HG03025 (cell line): ENCODE results near the gene NCK2.
"Not testable (repeated sequence)": the region's sequence is repeated elsewhere in the genome, so short reads cannot be mapped to it uniquely, and the experiment has no call there.

Experiments
- ATAC-seq: cut with Tn5 transposase; IDR thresholded peaks from one replicate; pipeline ENCODE4 v1.9.1; 2021; ENCODE audit warnings: mild to moderate bottlenecking, moderate library complexity; ENCODE audit not compliant: unreplicated experiment, low FRiP score

The NCK2 gene

DNA sequence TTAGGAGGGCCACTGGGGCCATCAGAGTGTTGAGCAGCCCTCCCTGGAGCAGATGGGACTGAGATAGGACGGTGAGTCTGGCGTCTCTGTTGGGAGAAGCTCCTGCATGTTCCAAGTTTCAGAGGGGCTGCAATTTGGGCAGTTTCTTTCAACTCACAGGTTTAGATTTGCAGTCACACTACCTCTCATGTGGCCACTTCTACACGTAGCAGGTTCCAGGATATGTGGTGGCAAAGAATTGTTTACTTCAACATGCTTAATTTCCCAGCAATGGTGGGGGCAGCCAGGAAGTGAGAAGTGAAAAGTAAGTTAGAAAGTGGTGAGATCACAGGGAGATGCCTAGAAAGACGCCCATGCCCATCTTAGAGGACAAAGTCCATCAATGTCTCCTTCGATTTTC, 9.3 kb downstream of the NCK2 start:
- no peak for ATAC-seq

DNA sequence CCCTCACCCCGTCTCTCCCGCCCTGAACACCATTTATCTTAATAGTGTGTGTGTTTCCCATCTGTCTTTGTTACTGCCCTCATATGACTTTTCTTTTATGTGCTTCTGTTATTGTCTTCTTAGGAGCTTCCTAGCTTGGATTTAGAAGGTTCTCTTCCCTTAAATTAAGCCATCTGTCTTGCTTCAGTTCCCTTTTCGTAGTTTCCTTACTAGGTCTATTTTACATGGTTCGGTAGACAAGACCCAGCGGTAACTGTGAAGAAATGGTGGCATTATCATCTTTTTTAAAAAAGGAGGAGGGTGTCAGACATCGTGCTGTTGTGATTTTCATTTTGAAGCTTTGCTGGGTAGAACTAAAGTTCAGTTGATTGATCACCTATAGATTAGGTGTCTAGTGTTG, 10.3 kb downstream of the NCK2 start:
- no peak for ATAC-seq

DNA sequence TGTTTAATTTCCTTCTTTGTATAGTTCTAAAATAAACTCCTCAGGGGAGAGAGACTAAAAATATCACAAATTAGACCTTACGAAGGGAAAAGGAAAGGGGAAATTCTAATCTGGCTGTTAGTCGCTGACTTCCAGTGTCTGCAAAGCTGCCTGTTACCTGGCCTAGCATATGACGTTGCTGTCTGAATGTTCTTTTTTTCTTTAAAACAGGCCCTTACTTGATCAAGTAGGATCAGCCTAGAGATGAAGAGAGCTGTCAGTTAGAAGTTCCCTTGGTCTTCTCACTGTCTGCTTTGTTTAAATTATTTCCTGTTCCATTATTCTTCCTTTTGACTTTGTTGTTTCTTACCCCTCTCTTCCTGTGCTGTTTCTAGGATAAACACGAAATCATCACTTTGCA, 11.2 kb downstream of the NCK2 start:
- no peak for ATAC-seq

DNA sequence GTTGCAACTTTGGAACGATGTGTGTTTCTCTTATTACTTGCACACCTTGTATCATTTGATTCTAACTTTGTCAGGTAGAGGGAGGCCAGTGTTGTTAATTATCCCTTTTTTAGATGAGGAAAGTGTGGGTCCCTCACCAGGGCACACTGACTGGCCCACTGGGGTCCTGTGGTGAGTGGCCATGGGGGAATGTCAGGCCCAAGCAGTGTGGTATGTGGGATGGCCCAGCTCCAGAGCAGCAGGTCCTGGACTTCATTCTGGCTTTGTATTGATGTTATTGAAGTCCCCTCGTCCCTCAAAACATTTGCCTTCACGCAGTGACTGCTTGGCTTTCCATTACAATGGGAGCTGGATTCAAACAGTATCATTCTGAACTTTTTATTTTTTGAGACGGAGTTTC, 11.7 kb downstream of the NCK2 start:
- no peak for ATAC-seq

DNA sequence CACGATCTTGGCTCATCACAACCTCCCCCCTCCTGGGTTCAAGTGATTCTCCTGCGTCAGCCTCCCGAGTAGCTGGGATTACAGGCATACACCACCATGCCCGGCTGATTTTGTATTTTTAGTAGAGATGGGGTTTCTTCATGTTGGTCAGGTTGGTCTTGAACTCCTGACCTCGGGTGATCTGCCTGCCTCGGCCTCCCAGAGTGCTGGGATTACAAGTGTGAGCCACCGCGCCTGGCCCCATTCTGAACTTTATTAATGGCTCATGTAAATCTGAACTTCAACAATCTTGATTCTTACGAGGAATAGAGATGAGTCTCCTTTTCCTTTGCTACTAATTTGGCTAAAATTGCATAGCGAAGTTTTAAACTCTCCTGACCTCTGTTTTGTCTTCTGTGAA, 12.2 kb downstream of the NCK2 start:
- not testable (repeated sequence) for ATAC-seq

DNA sequence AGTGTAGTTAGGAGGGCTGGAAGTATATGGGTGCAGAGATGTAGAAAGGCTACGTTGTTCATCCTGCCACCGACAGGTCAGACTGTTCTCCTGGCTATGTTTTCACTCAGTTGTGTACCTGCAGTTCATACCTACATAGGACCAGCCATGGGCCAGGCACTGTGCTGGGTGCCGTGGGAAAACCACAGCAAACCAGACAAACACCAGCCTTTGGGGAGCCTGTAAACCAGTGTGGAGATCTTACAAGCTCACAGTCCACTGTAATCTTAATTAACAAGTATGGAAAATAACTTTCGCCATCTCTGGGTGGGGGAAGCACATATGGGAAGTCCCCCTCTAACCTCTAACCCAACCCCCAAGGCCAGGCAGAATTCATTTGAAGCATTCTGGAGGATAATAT, 12.7 kb downstream of the NCK2 start:
- ATAC-seq = no peak

DNA sequence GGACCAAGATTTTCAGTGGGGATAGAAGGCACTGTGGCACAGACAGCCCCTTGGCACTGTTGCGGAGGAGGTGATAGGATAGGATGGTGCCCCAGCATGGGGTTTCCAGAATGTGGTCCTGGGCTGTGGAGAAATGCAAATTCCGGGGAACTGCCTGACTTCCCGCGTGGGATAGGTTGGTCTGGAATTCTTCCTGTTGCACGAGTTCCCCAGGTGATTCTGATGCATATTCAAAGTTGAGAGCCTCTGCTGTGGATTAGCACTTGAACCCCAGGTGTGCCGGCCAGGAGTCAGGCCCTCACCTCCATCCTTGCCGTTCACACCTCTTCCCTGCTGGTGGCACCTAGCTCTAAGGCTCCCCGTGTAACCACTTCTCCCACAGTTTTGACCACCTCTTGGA, 15.5 kb downstream of the NCK2 start:
- no peak for ATAC-seq

DNA sequence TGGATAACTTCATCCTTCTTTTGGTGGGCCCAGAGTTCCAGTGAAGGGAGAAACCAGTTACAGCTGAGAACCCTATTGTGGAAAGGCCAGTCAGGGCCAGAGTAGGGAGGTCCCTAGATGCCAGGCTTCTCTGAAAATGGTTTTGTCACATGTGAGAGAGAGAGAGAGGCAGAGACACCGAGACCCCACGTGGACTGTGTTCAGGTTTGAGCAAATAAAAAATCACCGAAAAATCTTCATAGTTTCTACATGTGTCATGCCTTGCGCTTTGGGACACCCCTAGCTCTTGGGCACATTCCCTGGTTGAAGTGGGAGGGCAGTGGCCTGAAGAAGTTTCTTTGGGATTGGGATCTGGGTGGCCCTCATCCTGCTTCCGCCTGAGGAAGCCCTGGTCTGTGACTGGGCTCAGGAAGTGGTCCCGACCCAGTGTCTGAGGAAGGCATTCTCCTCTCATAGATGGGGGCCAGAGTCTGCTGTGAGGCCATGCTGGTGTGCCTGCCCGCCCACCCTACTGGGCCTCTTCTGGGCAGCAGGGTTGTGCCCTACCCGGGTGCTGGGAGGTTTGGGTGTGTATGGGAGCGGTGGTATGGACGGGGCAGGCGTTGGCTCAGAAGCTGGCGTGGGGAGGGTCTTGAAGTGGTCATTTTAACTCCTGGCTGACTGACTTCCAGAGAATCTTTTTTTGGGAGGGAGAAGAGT, 16.1 kb downstream of the NCK2 start:
- ATAC-seq = no peak

DNA sequence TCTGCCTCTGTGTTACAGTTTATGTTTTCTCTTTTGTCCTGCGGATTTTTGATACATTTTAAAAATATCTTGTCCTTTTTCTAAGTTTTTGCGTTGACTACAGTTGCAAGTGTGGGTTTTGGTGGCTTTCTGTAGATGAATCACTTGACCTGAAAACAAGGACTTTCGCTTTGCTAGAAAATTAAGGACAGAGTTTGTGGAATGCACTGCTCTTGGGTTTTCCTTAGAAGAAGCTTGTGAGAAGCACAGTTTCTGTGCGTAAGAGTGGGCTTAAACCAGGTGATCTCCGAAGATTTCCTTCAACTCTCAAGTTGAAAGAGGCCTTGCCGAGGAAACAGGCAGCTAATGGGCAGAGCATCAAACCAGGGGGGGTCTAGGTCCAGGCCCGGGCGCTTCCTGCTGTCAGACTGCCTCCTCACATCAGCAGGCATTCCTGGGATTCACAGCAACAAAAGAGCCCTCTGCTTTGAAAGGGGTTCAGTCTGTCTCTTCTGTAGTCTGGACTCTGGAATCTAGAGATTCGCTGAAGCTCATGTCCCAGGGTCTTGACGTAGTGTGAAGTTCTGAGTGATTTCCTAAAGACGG, 17.3 kb downstream of the NCK2 start:
- no peak for ATAC-seq

DNA sequence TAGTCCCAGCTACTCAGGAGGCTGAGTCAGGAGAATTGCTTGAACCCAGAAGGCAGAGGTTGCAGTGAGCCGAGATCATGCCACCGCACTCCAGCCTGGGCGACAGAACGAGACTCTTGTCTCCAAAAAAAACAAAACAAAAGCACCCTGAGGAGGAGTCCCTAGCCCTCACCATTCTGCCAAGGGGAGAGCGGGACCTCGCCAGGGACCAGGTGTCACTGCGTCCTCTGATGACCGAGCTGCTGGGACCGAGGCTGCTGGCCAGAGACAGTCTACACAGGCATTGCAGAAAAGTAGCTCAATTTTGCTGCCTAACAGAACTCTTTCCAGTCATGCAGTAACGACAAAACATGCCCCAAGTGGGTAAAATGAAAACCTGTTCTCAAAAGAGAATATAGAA, 18.4 kb downstream of the NCK2 start:
- no peak for ATAC-seq

DNA sequence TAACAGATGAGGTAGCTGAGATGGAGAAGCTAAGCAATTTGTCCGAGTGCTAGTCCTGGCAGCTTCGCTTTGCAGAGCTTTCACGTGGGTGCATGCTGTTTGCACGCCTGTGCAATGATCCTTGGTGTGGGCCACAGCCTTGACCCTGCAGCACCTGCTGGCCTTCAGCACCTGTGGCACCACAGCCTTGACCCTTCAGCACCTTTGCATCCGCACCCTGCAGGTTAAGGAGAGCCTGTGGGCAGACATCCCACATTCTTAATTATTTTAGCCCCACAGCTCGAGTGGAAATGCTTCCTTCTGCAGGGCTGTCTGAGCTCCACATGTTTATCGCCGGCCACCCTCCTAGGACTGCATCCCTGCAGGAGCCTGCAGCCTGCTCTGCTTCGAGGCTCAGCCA, 19.3 kb downstream of the NCK2 start:
- ATAC-seq = no peak

DNA sequence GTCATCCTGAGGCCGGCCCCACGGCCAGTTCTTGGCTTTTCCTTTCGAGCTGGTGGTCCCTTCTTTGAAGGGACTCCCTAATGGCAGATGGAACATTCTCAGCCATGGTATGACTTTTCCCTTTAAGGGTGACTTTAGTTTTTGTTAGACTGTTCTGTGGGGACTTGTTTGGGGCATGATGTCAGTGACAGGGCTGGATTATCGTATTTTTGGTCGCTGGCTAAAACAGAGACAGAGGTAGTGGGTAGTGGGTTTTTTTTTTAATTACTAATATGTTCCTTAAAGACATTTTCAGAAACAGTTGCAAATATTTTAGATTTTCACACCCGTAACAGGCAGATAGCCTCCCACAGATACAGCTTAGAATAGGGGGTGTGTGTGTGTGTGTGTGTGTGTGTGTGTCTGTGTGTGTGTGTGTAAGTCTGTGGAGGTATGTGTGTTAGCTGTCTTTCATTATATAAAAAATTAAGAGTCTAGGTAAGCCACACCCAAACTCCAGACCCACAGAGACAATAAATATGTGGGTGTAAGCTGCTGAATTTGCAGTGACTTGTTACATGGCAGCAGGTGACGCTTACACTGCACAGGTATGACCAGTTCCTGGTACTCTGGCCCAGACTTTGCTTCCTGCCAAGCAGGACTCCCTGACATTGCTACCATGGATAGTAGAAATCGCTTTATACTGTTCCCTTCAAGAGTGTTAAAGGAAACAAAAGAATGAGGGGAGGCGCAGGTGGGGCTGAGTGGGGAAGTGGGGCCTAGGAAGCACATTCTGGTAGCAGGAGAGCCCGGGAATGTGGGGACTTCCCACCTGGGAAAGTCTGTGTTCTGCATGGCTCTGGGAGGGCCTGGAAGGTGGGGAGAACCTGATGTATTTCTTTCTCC, 20.9 kb downstream of the NCK2 start:
- no peak for ATAC-seq

DNA sequence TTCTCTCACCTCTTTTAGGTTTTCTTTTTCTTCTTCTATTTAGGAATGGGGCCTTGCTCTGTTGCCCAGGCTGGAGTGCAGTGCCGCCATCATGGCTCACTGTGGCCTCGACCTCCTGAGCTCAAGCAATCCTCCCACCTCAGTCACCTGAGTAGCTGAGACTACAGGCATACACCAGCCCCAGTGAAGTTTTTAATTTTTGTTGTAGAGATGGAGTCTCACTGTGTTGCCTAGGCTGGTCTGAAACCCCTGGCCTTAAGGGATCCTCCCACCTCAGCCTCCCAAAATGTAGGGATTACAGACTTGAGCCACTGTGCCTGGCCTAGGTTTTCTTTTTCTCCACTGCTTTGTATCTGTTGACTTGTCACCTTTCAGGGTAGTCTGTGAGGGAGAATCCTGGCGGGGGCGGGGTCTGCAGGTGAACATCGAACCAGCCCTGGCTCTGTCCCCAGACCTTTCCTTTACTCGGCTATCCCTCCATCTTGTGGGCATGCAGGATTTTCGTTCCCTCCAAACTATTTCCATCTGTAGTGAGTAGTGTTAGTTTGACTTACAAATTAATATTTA, 21.7 kb downstream of the NCK2 start:
- ATAC-seq = no peak

DNA sequence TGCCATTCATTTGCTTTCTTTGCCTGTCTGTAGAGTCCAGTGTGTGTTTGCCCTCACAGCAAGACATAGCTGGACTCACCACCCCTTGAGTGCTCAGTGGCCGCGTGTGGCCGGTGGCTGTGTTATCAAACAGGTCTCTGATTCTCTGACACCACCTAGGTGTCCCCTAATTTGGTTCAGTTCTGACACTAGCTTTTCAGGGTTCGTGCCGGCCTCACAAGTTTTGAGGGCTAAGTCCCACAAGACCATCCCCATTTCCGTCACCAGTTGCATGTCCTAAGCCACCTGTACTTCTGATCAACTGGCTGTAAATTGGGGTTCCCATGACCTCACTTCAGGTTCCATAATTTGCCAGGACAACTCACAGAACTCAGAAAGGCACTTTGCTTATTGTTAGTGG, 23.5 kb downstream of the NCK2 start:
- no peak for ATAC-seq

DNA sequence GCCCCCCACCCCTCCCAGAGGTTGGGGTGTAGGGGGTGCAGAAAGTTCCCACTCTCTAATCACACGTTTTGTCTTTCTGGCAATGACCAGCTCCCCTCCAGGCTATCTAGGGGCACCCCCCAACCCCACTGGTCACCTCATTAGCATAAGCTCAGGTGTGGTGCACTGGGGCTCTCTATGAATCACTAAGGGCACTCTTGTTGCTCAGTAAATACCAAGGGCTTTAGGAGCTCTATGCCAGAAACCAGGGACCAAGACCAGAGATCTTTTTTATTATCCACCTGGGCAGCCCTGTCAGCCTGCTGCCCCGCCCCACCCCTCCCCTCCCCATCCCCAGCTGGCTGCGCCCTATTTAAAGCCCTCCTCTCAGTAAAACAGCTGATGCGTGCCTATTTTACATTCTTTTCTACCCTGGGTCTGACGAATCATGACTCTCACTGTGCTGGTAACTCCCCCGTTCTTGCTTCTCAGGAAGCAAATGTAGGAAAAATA, 24.3 kb downstream of the NCK2 start:
- no peak for ATAC-seq

DNA sequence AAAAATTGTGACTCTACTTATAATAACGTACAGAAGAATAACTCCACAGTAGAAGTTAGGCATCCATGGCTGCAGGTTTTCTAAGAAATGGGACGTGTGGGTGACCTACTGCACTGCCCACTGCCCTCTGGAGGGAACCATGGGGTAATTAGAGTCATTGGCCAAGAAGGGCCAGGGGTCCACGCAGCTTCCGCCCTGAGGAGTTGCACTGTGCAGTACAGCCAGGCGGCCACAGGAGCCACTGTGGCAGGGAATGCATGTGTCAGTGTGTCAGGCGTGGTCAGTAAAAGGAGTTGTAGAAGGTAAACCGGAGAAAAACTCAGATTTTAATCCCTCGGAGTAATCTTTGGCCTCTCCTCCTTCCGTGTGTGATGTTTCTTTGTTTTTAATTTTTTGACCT, 24.8 kb downstream of the NCK2 start:
- no peak for ATAC-seq

DNA sequence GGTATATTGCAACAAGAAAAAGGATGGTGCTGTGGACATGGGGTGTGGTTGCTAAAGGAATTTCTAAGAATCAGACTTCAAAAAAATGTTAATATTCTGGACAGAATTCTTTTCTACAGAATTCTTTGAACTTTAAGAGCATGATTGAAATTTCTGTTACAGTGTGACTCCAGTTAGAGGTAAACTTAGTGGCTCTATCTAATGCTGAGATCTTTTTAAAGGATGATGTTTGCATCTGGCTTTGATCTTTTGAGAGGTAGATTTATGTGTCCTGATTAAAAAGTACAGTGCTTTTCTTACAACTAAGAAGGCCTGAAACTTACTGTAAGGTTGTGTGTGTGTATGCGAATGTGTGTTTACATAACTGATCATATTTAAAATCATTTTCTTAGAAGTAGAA, 25.4 kb downstream of the NCK2 start:
- no peak for ATAC-seq

DNA sequence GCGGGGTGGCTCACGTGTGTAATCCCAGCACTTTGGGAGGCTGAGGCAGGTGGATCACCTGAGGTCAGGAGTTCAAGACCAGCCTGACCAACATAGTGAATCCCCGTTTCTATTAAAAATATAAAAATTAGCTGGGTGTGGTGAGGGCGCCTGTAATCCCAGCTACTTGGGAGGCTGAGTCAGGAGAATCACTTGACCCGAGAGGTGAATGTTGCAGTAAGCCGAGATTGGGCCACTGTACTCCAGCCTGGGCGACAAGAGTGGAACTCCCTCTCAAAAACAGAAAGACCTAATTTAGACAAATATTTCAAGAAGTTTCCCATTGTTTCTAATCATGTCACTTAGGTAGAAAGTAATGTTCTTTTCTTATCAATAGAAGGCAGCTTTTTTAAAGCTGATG, 26.6 kb downstream of the NCK2 start:
- not testable (repeated sequence) for ATAC-seq

DNA sequence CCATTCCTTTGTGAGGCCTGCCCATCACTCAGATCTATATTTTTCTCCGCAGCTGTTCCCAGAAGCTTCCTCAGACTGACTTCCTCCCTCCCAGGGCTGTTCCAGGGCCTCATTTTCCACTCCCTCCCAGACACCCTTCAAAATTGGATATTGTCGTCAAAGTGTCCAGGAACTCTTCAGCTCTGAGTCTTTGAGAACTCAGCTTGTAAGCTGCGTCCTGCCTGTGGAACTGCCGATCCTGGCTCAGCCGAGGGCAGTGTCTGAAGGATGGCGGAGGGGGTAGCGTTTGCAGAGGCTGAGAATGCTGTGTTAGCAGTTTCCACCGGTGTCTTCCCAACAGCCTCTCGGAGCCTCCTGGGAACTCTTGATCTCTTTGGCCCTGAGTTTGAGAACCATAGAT, 27.1 kb downstream of the NCK2 start:
- no peak for ATAC-seq

DNA sequence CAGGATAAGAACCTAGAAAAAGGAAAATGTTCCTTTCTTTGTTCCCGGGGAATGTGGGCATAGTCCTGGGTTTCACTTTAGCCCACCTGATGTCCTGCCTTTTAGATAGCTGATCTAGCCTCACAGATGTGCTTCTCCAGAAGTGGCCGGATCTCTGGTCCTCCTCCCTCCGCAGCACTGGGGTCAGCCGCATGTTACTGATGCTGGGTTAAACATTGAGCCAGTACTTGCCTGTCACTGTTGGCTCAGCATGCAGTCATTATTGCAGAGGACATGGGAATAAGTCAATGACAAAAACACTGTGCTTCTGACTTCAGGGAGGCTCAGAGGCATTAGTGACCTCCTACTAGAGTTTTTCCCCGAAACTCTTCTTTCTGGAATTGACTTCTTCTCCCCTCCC, 27.6 kb downstream of the NCK2 start:
- no peak for ATAC-seq

DNA sequence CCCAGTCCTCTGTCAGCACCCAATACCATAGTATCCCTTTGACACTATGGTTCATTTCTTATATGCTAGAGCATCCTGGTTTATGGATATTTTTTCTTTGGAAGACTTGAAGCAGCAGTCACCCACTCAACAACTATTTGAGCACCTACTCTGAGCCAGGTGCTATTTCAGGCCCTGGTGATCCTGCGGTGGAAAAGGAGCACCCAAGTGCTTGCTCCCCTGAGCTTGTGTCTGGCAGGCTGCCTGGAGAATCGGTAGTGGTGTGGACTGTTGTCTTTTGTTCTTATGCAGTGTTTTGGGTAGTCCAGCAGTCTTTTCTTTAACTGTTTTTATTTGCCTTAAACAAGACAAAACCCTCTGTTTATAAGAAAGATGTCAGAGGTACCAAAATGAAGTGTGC, 28.9 kb downstream of the NCK2 start:
- ATAC-seq = no peak
